HG02885 (cell line): ENCODE data around the gene TUSC2.

ENCODE experiments used
- ATAC-seq: cut with Tn5 transposase; IDR thresholded peaks from one replicate; pipeline ENCODE4 v1.9.1; 2021; ENCODE audit warnings: mild to moderate bottlenecking; ENCODE audit not compliant: unreplicated experiment, poor library complexity

The TUSC2 gene

DNA sequence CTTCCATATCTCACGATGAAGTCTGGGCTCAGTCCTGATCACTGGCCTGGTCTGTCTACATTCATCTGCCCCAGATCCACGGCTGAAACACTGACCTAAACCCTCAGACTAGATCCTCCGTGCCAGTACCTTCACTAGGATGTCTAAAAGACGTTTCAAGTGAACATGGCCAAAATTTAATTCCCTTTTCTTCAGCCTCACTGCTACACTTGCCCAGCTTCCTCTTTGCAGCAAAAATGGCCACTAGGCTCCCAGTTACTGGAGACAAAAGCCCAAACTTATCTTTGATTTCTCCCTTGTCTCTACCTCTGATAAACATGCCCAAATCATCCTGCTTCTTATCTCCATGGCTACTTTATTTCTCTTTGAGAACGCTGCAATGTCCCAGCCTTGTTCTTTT, 10.9 kb upstream of the TUSC2 start:
- no peak for ATAC-seq

DNA sequence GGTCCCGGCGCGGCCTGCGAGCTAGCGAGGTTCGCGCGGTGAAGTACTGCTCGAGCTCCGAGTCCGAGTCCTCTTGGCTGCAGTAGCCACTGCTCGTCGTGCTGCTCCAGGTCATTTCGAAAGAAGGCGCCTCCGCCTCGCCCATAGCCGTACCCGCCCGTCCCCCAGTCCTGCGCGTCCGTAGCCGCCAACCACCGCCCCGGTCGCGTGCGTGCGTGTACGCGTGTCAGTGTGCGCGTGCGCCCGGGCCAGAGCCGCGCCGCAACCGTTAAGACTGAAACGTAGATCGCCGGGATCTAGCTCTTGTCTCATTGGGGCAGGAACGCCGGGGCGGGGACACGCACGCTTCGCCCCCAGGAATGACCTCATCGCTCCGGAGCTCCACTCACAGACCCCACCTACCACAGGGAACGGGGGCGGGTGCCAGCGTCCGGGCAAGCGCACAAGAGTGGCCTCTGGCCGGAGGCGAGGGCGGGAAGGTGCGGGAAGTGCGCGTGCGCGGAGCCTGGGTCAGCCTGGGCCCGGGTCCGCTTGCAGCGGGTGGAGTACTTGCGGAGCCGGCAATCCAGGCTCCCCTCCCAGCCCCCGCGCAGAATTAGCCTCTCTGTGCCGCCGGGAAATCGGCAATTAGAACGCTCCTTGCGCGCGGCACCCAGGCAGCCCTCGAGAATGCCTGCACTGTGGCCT, 9.3 kb upstream of the TUSC2 start:
- ATAC-seq, result peak; percentile 81

DNA sequence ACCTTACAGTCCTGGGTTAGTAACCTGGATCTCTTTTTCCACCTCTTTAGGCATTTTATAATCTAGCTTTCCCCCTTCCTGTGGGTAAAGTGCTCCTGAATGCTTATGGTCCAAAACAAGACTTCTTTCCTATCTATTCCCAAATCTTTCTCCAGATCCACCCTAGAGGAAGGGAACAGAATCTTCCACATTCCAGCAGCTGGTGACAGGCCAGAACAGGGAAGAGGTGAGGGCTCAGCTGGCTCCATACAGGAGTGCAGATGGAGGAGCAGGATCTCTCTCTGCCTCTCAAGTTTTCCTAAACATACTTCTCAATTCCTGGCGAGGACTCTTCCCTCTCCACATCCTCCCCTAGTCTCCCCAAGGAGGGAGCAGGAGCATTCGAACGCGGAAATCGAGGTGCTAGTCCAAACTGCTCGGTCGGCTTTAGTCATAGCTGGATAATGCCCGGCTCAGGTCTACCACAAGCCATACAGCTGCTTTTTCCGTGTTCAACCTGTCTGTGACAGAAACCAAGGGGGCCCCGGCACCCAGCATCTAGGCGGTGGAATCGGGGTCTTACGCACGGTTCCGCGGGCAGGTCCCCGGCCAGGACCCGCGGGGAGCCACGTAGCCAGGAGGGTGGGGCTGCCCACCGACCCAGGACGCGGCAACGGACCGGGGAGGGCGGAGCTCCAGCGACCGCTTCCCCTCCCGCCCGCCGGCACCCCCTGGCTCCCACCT, 8.6 kb upstream of the TUSC2 start:
- peak; percentile 35 for ATAC-seq

DNA sequence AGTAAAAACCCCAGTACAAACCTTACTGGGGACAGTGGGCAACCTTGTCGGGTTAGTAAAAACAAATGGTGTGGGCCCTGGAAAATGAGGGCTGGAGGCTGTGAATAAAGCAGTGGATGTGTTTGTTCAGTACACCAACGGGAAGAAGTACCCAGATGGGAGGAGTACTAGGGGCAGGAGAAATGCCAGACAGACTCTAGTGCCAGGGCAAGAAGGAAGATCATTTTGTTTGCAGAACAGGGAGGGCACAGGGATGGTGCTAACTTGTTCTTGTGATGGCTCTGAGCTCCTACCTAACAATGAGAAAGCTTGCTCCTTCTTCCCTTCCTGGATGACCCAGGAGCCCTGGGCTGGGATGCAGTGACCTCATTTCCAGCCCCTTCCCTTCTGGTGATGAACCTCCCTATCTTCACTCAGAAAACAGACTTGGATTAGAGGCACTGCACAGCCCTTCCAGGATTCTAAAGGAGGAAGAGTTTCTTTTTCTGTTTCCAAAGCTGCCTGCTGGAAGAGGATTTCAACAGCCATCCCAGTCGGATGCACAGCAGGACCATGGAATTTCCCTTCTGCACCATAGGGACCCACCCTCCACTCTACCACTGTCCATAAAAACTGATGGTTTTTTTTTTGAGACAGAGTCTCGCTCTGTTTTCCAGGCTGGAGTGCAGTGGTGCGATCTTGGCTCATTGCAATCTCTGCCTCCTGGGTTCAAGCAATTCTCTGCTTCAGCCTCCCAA, 6.5 kb upstream of the TUSC2 start:
- no peak for ATAC-seq

DNA sequence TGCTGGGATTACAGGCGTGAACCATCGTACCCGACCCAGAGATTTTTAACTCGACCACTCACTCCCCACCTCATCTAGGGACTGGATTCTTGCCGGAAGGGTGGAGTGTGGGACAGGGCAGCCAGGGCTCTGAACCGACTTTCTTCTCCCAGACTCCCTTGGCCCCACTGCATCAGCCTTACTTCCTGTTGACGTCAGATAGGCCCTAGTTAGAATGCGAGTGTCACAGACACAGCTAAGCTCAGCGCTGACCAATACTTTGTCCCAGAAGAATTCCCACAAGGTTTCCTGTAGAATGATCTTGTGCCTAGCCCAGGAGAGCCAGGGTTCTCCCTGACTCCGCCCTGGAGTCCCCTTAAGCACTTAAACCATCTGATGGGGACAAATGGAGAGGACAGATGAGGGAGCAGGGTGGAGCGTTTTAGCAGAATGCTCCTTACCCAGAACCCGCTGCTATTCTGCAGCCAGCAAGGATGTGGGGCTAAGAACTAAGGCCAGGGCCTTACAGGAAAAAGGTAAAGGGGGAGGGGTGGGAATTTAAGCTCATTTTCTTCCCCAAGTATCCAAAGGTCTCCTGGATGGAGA, 5.8 kb upstream of the TUSC2 start:
- ATAC-seq, result no peak

DNA sequence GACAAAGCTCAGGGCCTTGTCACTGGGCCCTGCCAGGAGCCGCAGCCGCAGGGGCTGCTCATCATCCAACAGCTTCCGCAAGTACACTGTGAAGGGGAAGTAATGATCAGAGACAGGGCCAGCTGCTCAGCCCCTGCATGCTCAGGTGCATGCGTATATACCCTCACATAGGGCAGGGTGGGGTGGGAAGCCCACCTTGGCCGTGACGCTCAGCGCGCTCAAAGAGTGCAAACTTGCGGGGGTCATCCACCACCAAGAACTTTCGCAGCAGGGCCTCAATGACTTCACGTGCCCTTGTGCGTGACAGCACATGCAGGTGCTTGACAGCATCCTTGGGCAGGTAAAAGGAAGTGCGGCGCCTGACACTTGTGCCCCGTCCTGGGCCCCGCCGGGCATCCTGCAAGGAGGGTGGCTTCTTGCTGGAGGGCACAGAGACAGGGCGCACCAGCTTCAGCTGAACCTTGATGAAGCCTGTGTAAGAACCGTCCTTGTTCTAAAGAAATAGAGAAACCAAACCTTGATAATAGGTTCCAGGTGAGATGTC, 3.4 kb upstream of the TUSC2 start:
- no peak for ATAC-seq

DNA sequence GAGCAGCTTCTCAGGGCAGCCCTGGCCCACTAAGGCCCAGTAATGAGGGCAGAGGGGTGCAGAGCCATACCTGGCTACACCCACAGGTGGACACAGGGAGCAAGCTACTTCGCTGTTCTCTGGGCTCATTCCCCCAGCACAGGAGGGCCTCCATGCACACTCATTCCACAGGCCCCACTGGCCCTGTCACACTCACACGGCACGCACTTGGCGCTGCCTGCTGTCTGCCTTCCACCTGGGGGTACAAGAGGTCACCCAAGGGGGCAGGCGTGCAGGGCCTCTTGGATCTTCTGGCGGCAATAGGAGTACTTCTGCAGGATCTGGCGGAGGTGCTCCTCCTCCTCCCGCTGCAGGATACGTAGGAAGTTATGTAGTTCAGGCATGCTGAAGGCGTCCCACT, 2.3 kb upstream of the TUSC2 start:
- ATAC-seq, result no peak

DNA sequence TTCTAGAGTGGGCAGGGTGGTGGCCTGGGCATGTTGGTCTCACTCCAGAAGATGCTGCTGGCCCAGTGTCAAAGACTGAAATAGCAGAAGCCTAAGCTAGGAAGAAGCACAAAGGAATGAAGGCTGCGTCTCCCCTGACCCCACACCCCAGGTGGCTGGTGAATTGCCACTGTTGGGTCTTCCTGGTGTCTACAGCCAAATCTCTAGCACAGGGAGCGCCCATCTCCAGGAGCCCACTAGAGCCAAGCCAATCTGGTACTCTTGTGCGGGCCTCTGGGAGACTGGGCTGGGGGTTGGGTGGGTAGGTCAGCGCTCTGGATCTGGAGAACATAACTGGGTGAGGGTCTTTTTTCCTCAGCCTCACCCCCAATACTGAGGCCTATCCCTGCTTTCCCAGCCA, 894 bp downstream of the TUSC2 start:
- ATAC-seq, result no peak

DNA sequence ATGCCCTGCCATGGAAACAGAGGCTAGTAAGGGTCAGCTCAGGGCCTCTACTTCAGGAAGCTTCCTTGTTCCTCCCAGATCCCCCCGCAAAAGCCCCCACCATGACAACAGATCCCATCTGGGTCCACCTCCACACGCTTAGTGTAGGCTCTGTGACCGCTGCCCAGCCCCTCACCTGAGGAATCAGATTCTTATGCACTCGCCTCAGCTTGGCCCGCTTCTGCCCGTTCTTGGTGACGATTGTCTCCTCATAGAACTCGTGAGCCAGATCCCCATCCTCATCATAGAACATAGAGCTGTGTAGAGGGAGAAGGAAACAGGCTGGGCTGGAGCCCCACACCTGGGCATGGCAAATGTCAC, 1.9 kb downstream of the TUSC2 start:
- no peak for ATAC-seq

DNA sequence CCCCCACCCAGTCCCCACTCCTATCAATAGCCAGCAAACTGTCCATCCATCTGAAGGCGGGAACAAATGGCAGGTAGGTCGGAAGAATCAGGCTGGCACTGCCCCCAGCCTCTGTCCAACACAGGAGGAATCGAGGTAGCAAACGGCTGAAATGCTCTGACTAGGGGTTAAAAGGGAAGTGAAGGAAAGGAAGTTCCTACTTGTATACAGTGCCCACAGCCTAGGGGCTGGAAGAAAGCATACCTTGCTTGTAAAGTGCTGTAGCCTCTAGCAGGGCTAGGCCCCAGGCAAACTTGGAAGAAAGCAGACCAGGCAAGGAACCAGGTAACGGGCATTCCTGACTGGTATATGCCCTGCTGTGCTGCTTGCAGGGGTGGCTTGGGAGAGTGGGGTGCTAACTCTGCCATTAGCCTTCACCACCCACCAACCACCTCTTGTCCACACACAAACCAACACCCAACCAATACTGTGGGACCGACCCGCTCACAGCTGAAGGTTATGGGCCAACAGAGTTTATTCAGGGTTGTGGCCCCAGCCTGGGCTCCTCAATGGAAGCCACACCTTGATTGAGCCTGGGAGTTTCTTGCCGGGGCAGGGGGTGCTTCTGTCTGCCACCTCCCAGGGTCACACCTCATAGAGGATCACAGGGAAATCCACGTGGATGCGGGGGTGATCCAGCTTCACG, 2.4 kb downstream of the TUSC2 start:
- no peak for ATAC-seq

DNA sequence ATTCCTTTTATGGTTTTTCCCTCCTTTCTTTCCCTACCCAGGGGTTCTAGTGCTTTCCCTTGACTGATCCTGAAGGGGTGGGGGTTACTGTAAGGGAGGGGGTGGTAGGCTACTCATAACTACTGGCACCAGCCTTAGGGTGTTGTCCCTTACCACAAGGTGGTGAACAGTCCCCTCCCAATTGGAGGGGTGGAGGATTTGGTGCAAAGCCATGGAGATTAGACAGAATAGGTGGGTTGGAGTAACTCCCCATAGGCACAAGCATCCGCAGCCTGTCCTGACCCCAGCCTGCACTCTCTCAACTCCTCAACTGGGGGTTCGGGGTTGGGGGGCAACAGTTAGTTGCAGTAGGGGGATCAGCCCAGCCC, 2.9 kb downstream of the TUSC2 start:
- no peak for ATAC-seq

DNA sequence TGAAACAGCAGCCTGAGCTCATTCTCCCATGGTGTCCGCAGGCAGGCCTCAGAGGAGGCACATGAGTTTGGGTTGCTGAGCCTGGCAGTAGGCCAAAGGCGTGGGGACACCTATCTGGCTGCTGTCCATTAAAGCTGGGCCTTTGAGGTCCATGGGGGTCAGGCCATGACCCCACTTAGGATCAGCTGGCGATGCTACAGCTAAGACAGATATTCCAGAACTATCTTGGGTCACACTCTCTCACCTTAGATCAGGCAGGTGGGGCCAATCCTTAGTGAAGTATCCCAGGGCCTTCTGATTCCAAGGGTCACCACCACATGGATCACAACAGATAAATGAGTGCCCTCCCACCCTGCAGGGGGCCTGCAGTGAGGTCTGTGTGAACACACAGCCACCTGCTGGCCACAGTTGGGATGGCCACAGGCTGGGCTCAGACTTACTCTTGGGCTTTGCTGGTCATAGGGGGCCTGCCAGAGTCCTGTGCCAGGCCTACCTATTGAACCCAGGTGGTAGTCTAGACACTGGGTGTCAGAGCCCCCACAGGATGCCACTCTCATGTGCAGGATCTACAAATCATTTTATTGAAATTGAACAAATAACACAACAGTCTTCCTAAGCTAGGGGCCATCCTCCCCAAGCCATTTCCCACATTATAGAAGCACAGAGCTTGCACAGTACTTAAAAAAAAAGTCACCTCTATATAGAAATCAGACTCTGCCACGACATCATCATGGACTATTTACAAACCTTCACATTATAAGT, 3.5 kb downstream of the TUSC2 start:
- ATAC-seq, result no peak

DNA sequence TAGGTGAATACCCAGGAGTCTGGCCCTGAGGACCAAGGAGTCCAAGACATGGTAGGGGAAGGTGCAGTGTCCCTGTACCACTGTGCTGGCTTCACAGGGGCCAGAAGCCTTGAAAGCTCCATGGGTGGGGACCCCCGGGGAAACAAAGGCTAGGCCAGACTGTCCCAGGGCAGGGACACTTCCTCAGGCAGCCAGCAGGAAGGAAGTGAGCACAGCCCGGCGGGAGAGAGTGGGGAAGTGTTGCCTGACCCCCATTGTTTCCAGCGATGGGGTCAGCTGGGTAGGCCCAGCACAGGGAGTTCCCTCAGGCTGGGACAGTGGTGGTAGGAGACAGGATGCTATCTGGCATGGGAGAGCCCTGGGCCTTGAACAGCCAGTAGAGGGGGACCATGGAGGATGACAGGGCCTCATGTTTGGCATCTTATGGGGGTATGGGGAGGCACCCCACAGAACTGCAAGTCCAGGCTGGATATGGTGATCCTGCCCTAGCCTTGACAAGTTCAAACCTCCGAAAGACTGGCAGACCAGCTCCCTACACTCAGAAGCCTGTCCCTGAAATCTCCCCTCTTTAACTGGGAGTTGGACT, 4.3 kb downstream of the TUSC2 start:
- ATAC-seq, result no peak

DNA sequence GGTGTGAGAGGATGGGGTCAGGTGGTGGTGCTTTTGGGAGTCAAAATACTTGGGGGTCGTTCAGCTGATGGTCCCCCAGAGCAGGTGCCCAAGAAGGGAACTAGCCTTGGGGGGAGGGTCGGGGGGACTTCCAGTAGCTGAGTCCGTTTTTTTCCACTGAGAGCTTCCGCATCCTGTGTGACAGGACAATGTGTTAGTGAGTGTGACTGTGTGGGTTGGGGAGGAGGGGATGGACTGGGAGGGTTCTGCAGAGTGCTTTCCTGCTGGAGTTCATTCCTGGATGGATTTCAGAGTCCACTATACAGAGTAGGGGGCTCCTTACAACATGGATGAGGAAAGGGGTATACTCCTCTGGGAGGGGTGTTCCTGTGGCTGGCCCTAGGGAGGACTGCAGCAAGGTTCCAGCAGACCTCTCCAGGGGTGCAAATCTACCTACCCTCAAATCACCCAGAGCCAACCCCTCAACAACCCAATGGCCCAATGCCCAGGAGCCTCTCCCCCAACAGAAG, 4.9 kb downstream of the TUSC2 start:
- ATAC-seq, result no peak

DNA sequence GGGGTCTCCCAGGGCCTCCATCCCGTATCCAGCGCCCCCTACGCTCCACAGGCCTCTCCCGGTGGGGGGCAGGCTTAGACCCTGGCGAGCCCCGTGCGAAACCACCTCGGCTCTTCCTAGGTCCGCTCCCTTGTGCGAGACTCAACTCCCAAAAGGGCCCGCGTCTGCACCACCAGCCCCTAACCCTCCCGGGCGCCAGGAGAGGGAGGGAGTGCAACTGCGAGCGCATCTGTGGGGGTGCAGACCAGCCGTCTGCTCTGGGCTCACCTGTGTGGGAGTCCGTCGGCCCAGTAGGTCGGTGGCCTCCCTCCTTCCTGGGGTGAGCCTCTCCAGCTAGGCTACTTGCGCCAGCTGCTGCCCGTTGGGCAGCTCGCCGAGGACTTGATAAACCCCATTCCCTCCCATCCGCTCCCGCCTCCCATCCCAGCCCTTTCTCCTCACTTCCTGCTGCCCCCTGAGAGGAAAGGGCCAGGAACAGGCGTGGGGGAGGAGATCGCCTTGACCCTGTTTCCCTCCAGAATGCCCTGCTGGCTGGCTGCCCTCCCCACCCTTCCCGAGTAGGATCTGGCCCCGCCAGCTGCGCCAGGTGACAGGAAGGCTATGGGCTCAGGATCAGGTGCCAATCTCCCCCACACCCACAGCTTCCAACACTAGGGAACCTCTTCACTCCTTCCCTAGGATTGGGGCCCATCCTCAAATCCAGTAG, 5.5 kb downstream of the TUSC2 start, which contains the start of gene HYAL2:
TSS of gene HYAL2 (minus strand) at position 360 of the 706 bp plus-strand sequence. CDS start 2,256 bp downstream, outside the sequence.
- ATAC-seq, result no peak

DNA sequence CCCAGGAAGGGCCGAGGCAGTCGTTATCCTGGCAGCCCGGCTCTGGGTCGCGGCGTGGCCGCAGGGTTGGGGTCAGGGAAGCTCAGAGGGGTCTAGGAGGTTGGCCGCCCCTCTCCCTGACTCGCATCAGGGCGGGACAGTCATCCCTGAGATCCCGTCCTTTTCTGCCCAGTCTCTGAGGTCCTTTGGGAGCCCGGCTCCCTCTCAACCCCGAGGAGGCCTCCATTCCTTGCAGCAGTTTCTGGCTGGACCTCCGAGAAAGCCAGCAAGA, 6.0 kb downstream of the TUSC2 start:
- ATAC-seq, result no peak

DNA sequence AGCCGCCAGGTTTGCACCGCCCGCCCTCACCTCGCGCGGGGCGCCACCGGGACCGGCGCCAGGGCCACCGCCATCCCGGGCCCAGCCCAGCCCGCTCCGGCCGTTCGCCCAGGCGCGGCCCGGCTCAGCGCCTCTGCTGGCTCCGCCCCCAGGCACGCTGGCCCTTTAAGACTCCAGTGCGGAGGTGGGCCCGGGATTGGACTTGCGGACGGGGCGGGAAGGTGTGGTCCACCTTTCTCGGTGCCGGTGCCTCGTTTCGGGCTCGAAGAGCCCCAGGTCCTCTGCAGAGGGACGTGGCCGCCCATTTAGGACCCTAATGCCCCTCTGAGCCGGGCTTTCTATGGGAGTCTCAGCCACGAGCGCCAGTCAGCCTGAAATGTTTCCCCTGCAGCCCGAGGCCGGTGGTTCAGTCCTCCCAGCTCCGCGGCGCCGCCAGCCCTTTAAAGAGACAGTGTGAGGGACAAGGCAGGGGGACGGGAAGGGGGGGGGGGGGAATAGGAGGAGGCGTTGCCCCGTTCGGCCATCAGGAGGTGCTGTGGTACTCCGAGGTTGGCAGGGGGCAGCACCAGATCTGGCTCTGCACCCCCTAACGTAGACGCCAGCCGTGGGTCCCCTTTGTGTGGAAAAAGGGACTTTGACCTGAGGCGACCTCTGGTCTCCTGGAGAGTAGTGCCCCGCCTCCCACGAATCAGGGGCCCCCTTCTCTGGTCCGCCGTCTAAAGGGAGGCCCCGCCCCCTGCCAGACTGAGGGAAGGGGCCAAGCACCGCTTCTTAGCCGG, 6.5 kb downstream of the TUSC2 start:
- peak; percentile 83 for ATAC-seq

DNA sequence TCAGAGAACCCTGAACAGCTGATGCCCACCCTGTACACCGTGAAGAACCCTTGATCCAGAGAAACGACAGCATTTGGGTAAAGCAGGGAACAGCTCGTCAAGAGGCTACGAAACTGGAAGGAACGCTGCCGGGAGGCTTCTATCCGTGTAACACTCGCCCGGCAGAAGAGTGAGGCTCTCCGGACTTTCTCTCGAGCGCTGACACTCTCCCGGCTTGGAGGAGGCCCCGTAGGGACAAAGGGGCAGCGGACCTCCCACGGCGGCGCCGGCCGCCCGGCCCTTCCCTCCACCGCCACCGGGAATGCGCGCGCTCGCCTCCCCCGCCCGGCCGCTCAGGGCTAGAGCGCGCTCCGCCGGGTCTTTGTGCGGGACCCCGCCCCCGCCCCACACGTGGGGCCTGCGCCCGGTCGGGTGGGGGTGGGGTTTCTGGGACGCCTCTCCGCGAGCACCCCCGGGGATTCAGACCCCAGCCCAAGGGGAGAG, 7.1 kb downstream of the TUSC2 start:
- peak; percentile 56 for ATAC-seq
